ENCODE data around the gene LMNTD2.

LMNTD2 gene

GRCh38 chr11:553083-553987 is 7.2 kb downstream of the LMNTD2 start:
- DNase-seq (ENCODE audit: low read depth in 3 of 3), result no peak

DNA sequence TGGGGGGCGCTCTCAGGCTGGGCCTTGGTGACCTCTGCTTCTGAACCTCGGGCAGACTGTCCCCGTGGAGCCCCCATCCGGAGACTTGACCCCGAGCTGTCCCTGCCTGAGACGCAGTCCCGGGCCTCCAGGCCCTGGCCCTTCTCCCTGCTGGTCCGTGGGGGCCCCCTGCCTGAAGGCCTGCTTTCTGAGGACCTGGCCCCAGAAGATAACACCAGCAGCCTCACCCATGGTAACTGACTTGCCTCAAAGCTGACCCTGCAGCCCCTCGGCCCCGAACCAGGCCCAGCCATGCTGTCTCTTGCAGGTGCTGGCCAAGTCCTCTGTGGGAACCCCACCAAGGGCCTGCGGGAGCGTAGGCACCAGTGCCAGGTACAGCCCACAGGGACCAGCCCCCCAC is 8.9 kb downstream of the LMNTD2 start:
- no peak for DNase-seq (ENCODE audit: low read depth in 3 of 3)

GRCh38 chr11:551131-551530 is 9.4 kb downstream of the LMNTD2 start:
- DNase-seq (ENCODE audit: low read depth in 3 of 3), result no peak

GRCh38 chr11:550746-551085 is 9.8 kb downstream of the LMNTD2 start:
- DNase-seq (ENCODE audit: low read depth in 3 of 3), result no peak

DNA sequence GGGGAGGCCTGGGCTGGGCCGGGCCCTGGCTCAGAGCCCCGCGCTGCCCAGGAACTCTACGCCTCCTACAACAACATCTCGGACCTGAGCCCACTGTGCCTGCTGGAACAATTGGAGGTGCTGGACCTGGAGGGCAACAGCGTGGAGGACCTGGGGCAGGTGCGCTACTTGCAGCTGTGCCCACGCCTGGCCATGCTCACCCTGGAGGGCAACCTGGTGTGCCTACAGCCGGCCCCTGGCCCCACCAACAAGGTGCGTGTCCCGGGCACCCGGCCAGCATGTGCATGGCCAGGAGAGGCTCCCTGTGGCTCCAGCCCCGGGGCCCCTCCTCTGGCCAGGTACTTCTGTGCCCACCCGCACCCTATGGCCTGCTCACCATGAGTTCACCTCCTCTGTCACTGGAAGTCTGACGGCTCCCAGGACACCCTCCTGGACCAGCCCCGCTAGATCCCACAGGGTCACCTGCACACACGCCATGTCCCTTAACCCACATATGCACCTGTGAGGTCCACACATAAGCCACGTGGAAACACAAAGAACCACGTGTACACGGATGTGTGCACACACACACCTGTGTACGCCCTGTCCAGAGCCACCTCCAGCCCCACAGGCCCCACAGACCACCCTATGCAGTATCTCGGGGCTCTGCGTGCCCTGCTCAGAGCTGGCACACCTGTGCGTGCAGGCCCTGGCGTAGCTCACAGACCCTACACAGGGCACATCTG is 10.4 kb downstream of the LMNTD2 start:
- no peak for DNase-seq (ENCODE audit: low read depth in 3 of 3)

- DNase-seq (ENCODE audit: low read depth in 3 of 3), result no peak
Observed at GRCh38 chr11:548700-549603, 11.6 kb downstream of the LMNTD2 start.

DNA sequence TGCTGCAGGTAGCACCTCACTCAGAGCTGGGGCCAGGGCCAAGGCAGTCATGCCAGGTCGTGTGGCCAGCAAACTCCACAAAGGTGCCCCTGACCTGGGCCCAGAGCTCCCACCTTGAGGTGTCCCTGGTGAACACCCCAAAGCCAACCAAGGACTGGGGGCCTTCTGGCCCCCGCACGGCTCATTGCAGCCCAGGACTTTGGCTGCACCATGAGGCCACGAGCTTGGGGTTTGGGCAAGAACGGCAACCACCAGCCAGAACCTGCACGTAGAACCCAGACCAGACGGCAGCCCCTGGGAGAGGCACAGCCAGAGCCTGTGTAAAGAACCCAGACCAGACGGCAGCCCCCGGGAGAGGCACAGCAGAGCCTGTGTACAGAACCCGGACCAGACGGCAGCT is 15.4 kb downstream of the LMNTD2 start:
- no peak for DNase-seq (ENCODE audit: low read depth in 3 of 3)

DNA sequence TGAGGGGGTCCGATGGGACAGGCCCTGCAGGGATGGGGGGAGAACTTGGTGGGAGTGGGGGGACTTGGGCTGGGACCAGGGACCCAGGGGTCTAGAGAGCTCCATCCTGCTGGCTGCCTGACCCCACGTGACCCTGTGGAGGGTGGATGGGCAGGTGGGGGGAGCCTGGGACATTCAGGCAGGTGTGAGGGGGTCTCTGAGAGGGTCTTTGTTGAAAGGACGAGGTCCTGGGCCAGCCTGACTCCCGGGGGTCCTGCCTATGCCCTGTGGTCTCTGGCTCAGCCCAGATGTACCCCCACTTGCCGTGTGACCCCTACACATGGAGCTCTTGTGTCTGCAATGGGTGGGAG is 15.7 kb downstream of the LMNTD2 start:
- DNase-seq (ENCODE audit: low read depth in 3 of 3), result no peak

GRCh38 chr11:541433-541885 is 19.1 kb downstream of the LMNTD2 start:
- no peak for DNase-seq (ENCODE audit: low read depth in 3 of 3)

DNA sequence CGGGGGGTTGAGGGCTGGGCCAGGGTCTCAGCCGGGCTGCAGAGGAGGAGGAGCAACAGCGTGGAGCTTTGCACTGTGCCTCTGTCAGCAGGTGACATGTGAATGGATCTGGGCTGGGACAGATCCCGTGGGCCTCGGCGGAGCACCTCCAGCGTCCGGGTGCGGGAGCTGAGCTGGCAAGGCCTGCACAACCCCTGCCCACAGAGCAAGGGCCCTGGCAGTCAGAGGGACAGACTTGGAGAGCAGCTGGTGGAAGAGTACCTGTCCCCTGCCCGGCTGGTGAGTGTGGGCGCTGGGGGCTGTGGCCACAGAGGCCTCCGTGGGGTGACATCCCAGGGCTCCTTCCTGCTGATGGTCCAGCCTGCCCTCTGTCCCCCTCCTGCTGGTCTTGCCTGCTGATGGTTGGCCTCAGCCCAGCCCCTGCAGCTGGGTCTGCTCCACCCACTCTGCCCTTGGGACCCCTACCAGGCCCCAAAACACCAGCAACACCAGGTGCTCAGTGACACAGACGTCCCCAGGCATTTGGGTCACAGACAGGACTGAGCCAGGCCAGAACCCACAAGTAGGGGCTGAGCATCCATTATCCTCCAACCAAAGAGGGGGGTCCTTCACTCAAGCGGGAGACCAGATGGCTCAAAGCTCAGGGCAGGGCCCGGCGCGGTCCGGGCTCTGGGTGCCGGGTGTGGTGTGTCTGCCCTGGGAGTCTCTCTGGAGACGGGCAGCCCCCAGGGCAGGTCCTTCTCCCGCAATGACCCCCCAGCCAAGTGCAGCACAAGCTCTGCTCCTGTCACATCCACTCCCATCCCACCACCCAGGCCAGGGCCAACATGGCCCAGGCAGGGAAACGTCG is 19.7 kb downstream of the LMNTD2 start:
- DNase-seq (ENCODE audit: low read depth in 3 of 3), result no peak

- no peak for DNase-seq (ENCODE audit: low read depth in 3 of 3)
Observed at GRCh38 chr11:539971-540481, 20.5 kb downstream of the LMNTD2 start.

- no peak for DNase-seq (ENCODE audit: low read depth in 3 of 3)
Observed at GRCh38 chr11:538431-539051, 22.0 kb downstream of the LMNTD2 start.

DNA sequence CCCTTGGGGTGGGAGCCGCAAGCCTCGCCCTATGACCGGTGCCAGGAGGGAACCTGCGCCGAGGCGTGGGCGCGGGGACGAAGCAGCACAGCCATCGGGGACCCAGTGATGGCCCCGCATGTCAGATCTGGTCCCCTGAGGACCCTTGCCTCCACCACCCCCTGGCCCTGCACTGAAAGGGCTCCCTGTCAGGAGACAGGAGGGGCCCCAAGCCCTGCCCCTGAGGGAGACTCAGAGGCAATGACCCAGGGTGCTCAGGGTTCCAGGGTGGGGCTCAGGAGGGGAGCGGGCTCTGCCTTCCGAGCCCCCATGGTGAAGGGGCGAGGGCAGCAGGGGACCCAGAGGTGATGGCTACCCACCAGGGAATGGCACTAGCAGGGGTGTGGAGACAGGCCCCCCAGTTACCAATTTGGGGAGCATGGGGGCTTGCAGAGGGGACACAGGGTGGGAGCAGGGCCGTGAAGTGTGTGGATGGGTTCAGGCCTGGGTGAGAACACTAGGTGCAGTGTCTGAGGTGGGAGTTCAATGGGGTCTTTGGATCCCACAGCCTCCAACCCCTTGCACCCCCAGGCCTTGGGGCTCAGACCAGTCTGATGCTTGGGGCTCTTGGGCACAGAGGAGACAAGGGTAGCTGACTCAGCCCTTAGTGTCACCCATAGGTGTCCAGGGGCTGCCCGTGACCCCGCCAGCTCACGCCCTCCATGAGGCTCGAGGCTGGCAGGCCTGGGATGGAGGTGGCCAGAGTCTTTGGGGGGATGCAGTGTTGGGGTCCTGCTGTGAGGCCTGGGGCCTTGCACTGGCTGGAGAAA is 22.7 kb downstream of the LMNTD2 start:
- DNase-seq (ENCODE audit: low read depth in 3 of 3), result no peak

DNA sequence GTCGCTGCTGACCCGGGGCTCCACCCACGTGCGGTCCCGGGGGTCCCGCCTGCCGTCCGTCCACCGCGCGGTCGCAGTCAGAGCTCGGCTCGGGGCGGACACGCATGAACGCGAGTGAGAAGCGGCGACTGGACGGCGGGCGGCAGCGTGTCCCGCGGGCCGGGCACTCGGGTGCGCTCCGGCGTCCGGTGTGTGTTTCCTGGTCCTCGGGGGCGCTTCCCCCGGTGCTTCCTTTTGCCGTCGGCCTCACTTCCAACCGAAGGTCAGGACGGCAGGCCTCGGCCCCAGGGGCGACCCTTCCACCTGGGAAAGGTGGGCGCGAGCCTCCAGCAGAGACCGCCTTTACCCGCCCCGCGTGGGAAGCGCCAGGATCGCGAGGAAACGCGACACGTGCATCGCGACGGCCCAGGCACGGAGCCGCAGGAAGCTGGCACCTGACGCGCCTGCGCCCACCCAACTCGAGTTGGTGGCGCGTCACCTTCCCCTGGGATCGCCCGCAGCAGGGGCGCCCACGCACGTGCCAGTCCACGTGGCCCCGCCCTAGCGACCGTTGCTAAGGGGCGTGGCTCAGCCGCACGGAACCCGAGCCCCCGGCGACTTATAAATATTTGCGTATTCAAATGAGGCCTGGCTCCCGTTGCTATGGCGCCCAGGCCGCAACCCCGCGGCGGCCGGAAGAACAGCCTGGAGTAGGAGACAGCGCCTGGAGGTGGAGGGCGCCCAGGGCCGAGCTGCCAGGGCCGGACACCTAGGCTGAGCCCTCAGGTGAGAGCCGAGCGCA is 23.5 kb downstream of the LMNTD2 start, which contains the start of gene LRRC56:
TSS of gene LRRC56 (plus strand) at position 687 of the 781 bp plus-strand sequence. CDS start 3,158 bp downstream, outside the sequence.
- peak; percentile 72 to 90 (median 78) for DNase-seq (ENCODE audit: low read depth in 3 of 3)

GRCh38 chr11:535519-536454 is 24.8 kb downstream of the LMNTD2 start, which contains the start of gene HRAS:
Gene HRAS (minus strand): TSS chr11:535576.
- DNase-seq (ENCODE audit: low read depth in 3 of 3), result peak; percentile 87 to 95 (median 94)

- no peak for DNase-seq (ENCODE audit: low read depth in 3 of 3)
Observed at GRCh38 chr11:535210-535518, 25.4 kb downstream of the LMNTD2 start.

DNA sequence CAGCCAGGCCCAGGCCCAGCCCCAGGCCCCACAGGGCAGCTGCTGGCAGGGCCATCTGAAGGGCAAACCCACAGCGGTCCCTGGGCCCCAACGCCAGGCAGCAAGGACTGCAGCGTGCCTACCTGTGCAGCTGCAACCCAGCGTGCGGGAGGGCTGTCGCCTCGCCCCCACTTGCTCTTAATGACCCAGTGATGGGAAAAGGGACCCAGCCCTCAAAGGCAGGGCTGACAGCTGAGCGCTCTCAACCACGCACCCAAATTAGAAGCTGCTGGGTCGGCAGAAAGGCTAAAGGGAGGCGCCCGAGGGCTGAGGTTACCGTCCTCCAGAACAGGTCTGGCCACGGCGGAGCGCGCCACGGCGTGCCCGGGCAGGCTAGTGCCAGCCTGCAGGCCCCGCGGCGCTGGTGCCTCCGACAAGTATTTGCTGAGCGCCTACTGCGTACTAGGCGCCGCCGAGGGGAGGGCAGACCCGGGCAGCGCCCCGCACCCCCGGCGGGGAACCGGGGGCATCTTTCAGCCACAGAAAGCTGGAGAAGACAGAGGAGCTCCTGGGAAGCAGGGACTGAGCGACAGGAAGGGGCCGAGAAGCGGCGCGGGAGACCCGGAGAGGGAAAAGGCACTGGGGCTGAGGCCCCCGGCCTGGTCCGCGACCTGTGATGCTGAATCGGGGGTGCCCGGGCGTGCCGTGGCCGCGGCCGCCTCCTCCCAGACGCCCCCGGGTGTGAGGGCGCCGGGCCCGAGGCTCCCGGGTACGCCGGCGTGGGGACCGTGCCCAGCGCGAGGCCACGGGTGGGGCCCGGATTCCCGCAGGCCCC is 25.9 kb downstream of the LMNTD2 start:
- DNase-seq (ENCODE audit: low read depth in 3 of 3), result no peak
